ENCODE data around the gene SLIT1. TPM values are rescaled to one million over a fixed set of nuclear protein-coding genes. Genes with fewer than 3 reads are reported as not detected.
A peak's percentile ranks its signal among the peaks of the same experiment; 100 is the strongest.

SLIT1 gene
- polyA plus RNA-seq, 4 donors = 5.4 to 7.7 (median 6.9) TPM

DNA sequence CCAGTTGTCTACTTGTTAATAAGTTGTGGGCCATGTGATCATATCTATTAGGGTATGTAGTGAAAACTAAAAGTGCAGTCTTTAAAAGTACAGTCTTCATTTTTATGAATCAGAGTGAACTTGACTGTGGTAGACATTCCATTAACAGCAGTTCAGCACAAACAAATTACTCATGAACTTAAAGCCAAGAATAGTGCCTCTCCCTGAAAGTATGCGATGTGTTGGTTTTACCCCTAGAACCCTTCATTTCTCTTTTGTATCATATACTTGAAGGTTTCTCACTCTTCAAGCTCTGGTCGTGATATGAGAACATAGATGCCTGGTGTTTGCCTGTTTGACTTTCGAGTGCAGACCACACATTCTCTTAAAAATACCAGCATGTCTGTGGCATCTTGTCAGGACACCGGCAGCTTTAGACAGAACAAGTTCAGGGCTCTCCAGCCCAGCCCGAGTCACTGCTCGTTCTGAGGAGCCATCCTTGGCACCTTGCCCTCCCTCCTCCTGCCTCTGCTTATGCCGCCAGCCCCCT, 194.4 kb downstream of the SLIT1 start:
- DNase-seq (ENCODE audit: low read depth in 4 of 4, low spot score in 3 of 4) = no peak

DNA sequence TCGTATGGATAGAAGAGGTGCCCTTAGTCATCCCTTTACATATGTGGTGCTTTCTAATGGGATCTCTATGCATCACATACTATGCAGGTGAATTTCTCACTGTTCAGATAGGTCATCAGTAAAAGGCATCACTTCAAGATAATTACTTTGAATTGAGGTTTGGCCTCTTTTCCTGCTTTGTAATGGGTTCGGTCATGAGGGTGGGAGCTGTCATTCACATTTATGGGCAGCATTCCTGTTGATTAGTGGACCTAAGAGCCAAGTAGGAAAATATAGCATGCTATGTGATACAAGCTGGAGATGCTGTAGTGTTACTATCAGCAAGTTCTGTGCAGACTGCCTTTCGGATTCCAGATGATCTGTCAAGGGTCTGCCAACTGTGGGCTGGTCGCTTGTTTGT, 197.3 kb downstream of the SLIT1 start:
- peak in 3 of 4 donors; percentile 8 to 63 (median 25) for DNase-seq (ENCODE audit: low read depth in 4 of 4, low spot score in 3 of 4)

DNA sequence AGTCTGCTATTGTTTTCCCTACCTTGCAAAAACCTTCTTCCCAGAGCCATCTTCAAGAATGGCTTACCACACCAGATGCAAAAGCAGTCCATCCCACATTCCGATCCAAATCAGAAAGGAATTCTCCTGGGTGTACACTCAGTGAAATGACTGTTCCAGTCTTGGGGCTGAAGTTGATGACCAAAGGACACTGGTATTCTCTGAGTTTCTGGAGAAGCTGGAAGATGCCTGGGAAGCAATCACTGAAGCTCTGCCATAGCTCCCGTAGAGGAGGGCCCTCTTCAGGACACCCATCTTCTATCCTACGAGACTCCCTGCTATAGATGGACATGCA, 197.9 kb downstream of the SLIT1 start:
- no peak for DNase-seq (ENCODE audit: low read depth in 4 of 4, low spot score in 3 of 4)

DNA sequence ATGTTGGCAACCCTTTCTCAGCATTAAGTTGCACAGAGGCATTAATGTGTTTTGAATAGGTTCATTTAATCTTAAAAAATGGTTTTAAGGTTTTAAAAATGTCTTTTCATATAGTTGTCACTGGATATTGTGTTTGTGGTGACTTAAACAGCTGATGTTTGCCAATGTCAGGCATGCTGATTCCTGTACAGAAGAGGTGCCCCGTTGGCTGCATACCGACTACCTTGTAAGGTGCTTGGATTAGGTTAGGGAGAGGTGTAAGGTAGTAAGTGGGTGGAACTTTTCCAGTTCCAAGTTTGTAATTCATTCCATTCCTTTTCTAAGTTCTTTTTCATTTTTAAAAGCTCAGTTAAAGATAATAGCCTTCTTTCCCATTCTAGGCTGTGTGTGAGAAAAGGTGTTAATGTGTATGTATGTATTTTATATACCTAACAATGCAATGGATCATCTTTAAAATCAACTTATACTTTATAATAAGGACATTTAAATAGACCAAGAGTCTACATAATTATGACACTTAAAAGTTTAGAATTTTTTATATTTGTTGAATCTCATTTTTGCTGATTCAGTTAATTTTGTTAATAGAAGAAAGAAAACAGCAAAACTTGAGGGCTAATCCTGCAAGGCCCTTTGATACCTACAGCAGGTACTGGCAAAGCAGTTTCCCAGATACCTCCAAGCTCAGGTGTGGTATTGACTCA, 198.5 kb downstream of the SLIT1 start:
- DNase-seq (ENCODE audit: low read depth in 4 of 4, low spot score in 3 of 4) = no peak

DNA sequence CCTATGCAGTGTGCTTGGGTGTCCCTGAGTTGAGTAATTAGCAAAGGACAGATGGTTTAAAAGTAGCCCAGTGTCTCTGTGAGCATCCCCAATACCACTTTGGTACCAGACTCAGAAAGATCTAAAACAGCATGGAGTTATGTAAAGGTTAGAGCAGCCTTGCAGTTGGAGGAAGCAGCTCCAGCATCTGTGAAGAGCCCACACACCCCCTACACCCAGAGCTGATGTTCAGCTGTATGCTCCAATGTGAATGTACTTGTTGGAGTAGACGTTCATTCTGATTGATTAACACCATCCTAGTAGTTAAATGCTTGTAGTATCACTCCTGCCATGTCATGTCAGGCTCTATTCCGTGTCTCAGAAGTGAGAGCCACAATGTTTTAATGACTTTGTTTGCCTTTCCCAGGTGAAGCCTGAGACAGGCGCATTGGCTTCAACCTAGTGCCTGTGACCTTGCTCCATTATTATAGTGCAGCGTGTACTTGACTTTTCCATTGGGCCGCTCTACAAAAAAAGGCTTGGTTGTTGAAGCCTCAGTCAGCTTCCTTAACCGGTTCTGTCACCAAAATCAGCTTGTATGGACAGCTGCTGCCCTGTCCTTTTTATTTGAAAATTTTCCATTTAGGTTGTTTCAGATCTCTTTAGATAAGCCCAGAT, 199.4 kb downstream of the SLIT1 start:
- no peak for DNase-seq (ENCODE audit: low read depth in 4 of 4, low spot score in 3 of 4)

DNA sequence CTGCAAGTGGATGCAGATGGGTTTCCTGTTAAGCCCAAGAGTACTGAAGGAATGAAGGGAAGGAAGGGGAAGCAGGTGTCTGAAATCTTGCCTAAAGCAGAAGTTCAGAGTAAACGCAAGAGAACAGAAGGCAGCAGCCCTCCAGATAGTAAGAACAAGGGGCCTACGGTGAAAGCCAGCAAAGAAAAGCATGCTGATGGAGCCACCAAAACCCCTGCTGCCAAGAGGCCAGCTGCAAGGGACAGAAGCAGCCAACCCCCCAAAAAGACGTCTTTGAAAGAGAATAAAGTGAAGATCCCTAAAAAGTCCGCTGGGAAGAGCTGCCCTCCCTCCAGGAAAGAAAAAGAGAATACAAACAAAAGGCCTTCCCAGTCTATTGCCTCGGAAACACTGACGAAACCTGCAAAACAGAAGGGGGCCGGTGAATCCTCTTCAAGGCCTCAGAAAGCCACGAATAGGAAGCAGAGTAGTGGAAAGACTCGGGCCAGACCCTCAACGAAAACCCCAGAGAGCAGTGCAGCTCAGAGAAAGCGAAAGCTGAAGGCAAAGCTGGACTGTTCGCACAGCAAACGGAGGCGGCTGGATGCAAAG, 201.1 kb downstream of the SLIT1 start:
- DNase-seq (ENCODE audit: low read depth in 4 of 4, low spot score in 3 of 4) = no peak

DNA sequence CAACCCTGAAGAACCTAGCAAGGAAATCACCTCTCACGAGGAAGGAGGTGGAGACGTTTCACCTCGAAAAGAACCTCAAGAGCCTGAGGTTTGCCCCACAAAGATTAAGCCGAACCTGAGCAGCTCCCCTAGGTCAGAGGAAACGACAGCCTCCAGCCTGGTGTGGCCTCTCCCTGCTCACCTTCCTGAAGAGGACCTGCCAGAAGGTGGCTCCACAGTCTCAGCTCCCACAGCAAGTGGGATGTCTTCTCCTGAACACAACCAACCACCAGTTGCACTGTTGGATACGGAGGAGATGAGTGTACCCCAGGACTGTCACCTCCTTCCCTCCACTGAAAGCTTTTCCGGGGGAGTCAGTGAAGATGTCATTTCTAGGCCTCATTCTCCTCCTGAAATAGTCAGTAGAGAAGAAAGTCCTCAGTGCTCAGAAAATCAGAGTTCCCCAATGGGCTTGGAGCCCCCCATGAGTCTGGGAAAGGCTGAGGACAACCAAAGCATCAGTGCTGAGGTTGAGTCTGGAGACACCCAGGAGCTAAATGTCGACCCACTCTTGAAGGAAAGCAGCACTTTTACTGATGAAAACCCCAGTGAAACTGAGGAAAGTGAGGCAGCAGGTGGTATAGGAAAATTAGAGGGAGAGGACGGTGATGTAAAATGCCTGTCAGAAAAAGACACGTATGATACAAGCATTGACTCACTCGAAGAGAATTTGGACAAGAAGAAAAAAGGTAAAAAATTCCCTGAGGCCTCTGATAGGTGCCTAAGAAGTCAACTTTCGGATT, 203.4 kb downstream of the SLIT1 start:
- DNase-seq (ENCODE audit: low read depth in 4 of 4, low spot score in 3 of 4) = no peak

DNA sequence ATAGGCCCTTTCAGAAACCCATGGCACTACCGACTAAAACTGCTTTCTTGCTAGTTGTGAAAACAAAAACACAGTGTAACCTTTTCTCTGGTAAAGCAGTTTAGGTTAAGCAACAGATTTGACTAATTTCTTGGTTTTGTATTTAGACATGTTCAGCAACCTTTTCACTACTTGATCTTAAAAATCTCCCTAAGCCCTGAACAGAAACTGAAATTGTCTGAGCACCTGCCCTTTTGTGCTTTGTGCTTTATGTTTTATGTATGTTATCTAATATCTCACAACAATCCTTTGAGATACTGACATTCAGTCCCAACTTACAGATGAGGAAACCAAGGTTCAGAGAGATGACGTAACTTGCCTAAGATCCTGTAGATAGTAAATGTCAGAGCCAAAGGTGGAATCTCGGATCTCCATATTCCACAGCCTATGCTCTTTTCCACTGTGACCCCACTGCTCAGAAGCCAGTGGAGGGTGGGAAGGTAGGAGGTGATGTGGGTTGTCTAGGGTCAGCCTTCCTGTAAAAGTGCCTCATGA, 207.1 kb downstream of the SLIT1 start:
- DNase-seq (ENCODE audit: low read depth in 4 of 4, low spot score in 3 of 4) = no peak

DNA sequence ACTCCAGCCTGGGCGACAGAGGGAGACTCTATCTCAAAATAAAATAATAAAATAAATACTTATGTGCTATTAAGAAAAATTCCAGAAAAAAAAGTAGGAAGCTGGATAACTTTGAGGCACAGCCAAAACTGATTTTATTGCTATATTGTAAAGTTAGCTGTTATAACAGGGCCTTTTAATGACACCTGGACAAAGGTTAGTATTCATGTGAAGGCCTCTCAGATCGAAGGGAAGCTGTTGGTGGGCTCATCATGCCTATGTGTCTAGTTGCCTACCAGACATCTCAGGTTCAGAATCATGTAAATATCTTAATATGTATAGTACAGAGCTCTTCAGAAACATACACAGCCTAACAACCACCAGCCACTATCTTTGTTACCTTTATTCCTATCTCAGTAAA, 210.6 kb downstream of the SLIT1 start:
- no peak for DNase-seq (ENCODE audit: low read depth in 4 of 4, low spot score in 3 of 4)

DNA sequence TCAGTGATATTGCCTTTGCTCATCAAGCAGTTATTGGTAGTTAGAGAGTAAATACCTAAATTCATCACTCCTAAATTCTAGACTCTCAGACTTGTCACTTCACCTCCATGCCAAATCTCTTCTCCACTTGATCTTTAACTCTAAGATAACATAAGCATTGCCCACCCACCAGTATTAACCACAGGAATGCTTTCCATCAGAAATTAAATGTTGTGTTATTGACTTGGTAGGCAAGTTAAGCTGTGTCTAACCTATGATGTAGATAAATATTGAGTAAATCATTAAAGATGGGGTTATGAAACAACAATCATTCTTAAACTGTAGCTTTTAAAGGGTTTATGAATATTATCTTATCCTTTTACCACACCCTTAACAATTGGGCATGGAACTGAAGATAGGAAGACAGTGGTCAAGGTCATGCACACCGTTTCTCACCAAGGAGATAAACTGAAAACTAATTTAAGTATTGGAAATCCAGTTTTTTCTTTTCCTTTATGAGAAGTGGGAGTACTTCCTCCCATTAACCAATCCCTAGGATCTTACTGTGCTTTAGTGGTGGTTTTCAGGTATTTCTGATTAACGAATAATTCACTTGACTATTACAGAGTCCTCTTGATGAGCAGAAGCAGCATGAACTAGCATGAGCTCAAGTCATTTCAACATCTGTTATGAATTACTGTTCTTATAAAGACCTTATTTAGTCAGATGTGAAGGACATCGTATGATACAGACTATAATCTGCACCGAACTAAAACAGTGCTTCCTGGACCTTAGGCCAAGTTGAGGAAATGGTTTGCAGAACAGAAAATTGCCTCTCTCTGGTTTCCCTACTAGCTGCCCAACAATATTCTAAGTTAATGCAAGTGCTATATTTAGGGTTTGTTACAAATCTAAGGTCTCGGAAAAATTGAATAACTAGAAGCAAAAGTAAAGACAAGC, 211.7 kb downstream of the SLIT1 start:
- no peak for DNase-seq (ENCODE audit: low read depth in 4 of 4, low spot score in 3 of 4)

DNA sequence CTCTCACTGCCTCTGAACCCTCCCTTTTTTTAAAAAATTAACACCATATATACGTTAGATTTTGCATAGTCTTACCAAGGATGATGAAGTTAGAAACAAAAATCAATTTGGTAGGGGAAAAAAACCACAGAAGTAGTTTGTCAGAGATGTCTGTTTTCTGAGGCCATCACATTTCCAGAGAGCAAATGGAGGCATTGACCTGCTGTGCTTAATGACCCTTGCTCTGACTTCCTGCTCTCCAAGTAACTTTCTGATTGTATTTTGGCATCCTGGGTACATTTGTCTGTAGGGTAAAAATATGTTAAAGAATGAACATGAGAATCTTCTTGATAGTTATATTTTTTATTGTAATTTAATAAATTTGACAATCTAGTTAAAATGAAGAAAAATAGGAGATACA, 213.5 kb downstream of the SLIT1 start:
- DNase-seq (ENCODE audit: low read depth in 4 of 4, low spot score in 3 of 4) = peak in 1 of 4 donors; percentile 5

DNA sequence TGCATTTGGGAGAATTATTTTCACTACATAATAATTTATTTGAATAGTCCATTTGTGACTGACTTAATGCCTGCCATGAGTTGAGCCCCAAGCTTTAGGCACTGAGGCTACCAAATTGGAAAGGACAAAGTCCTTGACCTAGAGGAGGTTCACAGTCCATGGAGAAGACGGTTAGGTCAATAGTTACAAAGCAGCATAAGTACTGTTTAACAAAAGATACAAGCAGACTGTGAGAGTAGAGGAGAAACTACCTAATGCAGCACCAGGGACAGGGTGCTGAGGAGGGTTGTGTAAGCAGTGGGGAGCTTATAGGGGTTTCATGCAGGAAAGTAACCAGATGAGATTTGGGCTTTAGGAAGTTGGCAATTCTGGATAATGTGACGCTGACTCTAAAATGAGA, 214.4 kb downstream of the SLIT1 start:
- no peak for DNase-seq (ENCODE audit: low read depth in 4 of 4, low spot score in 3 of 4)

DNA sequence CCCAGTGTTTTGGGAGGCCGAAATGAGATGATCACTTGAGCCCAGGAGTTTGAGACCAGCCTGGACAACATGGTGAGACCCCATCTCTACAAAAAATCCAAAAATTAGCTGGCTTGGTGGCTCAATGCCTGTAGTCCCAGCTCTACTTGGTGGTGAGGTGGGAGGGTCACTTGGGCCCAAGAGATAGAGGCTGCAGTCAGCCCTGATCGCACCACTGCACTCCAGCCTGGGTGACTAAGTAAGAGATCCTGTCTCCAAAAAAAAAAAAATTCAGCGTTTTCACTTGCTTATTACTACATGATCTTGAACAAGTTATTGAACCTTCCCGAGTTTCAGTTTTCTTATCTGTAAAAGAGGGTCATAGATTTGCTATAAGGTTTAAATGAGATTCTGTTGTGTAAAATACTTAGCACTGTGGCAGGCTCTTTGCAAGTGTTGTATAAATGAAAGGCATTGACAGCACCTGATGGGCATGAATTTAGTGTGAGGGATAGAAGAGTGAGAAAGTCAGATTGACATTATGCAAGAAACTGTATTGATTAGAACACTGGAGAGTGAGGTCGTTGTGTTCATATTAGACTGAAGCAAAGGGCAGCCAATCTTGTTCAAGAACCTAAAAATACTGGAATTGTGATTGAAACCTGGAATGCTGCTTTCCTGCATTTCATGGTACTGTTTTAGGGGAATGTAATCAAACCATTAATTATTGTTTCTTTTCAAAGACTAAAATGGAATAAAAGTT, 216.9 kb downstream of the SLIT1 start:
- DNase-seq (ENCODE audit: low read depth in 4 of 4, low spot score in 3 of 4) = no peak

DNA sequence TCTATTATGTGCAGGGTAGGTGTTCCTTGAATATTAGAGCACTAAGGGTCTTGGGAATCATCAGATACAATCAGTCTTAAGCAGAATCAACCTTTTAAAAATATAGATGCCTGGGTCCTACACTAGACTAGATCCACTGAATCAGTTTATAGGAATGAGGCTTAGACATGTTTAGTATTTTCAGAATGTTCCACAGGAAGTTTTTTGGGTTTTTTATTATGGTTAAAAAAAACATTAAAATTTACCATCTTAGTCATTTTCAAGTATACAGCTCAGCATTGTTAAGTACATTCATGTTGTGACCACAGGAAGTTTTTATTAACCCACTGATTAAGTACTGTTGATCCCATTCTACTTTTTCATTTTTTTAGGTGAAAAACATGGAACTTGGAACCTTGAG, 217.9 kb downstream of the SLIT1 start:
- DNase-seq (ENCODE audit: low read depth in 4 of 4, low spot score in 3 of 4) = no peak

DNA sequence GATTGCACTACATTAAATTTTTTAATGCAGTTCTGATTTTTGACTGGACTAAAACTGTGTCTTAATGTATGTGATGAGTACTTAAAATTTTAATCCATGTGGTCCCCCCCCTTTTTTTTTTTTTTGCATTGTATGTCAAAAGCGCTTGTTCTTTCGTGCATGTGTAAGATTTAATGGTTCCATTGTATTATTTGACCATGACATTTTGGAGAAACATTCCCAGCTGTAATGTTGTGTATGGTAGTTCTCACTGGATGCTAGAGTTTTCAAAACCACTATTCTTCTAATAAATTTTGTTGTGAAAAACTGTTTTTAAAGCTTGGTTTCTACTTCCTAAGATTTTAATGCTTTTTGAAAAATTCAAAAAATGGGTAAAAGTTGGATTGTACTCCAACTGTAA, 221.6 kb downstream of the SLIT1 start:
- no peak for DNase-seq (ENCODE audit: low read depth in 4 of 4, low spot score in 3 of 4)

DNA sequence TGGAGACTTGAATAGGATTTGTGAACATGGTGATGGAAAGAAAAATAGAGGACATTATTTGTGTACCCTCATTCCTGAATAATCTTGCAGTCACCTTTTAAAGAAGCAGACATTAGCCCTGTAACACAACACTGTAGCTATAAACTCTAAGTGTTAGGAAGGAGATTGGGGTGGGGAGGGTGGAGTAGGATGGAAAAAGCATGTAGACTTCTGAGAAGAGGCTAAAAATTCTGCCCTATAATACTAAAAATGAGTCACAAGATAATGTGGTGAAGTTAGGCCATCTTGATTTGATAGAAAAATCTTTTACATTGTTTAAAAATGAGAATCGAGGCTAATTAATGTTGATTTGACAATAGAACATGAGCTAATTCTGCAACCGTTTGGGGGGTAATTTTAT, 224.9 kb downstream of the SLIT1 start:
- no peak for DNase-seq (ENCODE audit: low read depth in 4 of 4, low spot score in 3 of 4)

DNA sequence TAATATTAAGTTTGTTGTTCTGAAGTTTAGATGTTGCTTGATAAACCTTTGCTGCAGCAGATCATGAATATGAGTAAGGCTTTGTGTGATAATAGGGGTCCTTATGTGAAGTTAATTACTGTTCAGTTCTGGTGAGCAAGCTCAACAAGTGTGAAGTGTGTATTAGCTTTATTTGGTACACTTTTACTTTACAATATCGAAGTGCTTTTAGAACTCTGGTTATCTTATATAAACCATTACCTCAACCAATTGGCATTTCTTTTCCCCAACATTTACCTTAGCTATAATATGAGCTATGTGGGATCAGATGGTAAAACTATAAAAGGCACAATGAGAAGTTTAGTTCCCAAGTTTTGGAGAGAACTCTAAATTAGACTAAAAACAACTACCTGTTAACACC, 226.0 kb downstream of the SLIT1 start:
- no peak for DNase-seq (ENCODE audit: low read depth in 4 of 4, low spot score in 3 of 4)

DNA sequence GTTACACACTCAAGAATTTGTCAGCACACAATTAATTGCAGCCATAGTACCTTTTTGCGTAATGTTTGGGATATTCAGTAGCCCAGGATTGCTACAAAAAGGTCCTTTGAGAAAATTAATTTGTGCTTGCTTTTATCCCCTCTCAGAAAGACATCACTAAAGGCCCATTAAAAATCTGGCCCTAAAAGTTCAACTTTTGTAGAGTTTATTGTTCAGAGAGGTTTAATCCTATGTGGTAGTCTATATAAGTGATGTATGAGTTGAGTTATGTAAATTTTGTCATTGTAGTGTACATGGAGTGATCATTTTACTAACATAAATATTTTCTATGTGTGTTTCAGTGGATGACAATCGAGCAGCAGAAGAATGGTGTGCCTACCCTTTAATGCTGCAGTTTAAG, 227.7 kb downstream of the SLIT1 start:
- no peak for DNase-seq (ENCODE audit: low read depth in 4 of 4, low spot score in 3 of 4)

DNA sequence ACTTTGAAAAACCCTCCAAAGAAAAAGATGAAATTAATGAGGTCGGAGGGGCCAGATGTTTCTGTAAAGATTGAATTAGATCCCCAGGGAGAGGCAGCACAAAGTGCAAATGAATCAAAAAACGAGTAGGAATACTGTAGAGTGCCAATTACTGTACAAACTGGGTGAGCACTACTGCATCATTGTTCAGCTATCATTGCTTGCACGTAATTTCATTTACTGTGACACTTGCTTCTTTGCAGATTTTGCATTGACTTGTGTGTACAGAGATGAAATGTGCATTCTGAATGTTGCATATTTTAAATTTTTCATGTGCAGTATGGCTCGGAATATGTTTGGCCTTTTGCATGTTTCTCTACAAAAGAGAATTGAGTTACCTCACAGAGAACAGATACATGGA, 230.0 kb downstream of the SLIT1 start:
- no peak for DNase-seq (ENCODE audit: low read depth in 4 of 4, low spot score in 3 of 4)
